ENCODE results near the gene CTRB1. TPM values are rescaled to one million over a fixed set of nuclear protein-coding genes. Genes with fewer than 3 reads are reported as not detected.

Gene CTRB1
- total and polyA plus RNA-seq, 2 of the 13 experiments (the other 11 are each of a cell fraction or from before 2014, with no cell fraction given) = not detected

DNA sequence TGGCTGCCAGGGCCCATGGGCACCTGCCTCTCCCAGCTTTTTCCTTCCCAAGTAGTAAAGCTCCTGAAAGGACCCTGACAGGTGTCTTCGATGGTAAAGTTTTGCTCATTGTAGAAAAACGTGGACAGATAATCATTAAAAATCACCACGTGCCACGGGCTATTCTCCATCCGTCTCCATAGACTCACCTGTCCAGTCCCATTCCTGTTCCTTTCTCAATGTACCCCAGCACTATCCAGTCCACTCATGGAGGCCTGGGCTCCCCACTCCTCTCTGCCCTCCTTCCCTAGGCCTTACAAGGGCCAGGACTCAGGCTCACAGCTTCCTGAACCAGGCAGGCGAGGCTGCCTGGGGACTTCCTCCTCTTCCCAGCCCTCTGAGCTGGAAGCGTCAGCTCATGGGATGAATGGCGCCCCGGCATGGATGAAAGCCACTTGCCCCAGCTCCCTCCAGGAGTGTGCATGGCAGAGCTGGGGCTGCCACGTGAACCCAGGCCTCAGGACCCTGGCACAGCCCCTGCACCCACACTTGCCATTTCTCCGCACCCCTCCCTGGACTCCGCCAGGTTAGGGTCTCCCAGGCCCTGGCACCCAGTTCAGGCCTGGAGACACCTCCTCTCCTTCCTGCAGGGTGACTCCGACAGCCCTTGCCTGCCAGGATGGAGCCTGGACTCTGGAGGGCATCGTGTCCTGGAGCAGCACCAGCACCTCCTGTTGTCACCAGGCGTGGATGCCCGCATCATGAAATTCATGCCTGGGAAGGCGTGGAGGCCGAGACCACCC, 8.8 kb downstream of the CTRB1 start (continued):
- TF ChIP-seq, protein P1, sequence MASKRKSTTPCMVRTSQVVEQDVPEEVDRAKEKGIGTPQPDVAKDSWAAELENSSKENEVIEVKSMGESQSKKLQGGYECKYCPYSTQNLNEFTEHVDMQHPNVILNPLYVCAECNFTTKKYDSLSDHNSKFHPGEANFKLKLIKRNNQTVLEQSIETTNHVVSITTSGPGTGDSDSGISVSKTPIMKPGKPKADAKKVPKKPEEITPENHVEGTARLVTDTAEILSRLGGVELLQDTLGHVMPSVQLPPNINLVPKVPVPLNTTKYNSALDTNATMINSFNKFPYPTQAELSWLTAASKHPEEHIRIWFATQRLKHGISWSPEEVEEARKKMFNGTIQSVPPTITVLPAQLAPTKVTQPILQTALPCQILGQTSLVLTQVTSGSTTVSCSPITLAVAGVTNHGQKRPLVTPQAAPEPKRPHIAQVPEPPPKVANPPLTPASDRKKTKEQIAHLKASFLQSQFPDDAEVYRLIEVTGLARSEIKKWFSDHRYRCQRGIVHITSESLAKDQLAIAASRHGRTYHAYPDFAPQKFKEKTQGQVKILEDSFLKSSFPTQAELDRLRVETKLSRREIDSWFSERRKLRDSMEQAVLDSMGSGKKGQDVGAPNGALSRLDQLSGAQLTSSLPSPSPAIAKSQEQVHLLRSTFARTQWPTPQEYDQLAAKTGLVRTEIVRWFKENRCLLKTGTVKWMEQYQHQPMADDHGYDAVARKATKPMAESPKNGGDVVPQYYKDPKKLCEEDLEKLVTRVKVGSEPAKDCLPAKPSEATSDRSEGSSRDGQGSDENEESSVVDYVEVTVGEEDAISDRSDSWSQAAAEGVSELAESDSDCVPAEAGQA (IDR thresholded peaks at IDR 0.05; ENCODE audit: low read depth) = no peak
- TF ChIP-seq, protein P1 (CRISPR knock-in tag; IDR thresholded peaks at IDR 0.05; ENCODE audit: borderline replicate concordance) = no peak
- TF ChIP-seq TBX2 (CRISPR knock-in tag; IDR thresholded peaks at IDR 0.05; ENCODE audit: borderline replicate concordance) (0 out of 2 replicates have a peak, but pooled peaks have one; percentile 12), FIP1L1 (IDR thresholded peaks at IDR 0.05; ENCODE audit: borderline replicate concordance, insufficient read depth, low read depth, low read length) (no peak), ZNF766 (CRISPR knock-in tag; IDR thresholded peaks at IDR 0.05; ENCODE audit: borderline replicate concordance) (no peak), THYN1 (CRISPR knock-in tag; IDR thresholded peaks at IDR 0.05; ENCODE audit: borderline replicate concordance, low read depth) (no peak), ZC3H13 (CRISPR knock-in tag; IDR thresholded peaks at IDR 0.05) (peak; percentile 98), ZNF841 (CRISPR knock-in tag; IDR thresholded peaks at IDR 0.05; ENCODE audit: borderline replicate concordance) (no peak), NKX3-1 (CRISPR knock-in tag; IDR thresholded peaks at IDR 0.05) (no peak), ZFP1 (CRISPR knock-in tag; IDR thresholded peaks at IDR 0.05) (no peak), ZNF33B (CRISPR knock-in tag; IDR thresholded peaks at IDR 0.05) (no peak), SAFB2 (CRISPR knock-in tag; IDR thresholded peaks at IDR 0.05; ENCODE audit: borderline replicate concordance, low read depth) (peak; percentile 68), PRMT3 (CRISPR knock-in tag; IDR thresholded peaks at IDR 0.05; ENCODE audit: borderline replicate concordance, low read depth) (no peak), NCOR1 (IDR thresholded peaks at IDR 0.05; ENCODE audit: borderline replicate concordance, low read length) (no peak)
- TF ChIP-seq, protein P2, sequence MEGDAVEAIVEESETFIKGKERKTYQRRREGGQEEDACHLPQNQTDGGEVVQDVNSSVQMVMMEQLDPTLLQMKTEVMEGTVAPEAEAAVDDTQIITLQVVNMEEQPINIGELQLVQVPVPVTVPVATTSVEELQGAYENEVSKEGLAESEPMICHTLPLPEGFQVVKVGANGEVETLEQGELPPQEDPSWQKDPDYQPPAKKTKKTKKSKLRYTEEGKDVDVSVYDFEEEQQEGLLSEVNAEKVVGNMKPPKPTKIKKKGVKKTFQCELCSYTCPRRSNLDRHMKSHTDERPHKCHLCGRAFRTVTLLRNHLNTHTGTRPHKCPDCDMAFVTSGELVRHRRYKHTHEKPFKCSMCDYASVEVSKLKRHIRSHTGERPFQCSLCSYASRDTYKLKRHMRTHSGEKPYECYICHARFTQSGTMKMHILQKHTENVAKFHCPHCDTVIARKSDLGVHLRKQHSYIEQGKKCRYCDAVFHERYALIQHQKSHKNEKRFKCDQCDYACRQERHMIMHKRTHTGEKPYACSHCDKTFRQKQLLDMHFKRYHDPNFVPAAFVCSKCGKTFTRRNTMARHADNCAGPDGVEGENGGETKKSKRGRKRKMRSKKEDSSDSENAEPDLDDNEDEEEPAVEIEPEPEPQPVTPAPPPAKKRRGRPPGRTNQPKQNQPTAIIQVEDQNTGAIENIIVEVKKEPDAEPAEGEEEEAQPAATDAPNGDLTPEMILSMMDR (CRISPR knock-in tag; IDR thresholded peaks at IDR 0.05) = 0 out of 2 replicates have a peak, but pooled peaks have one; percentile 3
- TF ChIP-seq, protein P3, sequence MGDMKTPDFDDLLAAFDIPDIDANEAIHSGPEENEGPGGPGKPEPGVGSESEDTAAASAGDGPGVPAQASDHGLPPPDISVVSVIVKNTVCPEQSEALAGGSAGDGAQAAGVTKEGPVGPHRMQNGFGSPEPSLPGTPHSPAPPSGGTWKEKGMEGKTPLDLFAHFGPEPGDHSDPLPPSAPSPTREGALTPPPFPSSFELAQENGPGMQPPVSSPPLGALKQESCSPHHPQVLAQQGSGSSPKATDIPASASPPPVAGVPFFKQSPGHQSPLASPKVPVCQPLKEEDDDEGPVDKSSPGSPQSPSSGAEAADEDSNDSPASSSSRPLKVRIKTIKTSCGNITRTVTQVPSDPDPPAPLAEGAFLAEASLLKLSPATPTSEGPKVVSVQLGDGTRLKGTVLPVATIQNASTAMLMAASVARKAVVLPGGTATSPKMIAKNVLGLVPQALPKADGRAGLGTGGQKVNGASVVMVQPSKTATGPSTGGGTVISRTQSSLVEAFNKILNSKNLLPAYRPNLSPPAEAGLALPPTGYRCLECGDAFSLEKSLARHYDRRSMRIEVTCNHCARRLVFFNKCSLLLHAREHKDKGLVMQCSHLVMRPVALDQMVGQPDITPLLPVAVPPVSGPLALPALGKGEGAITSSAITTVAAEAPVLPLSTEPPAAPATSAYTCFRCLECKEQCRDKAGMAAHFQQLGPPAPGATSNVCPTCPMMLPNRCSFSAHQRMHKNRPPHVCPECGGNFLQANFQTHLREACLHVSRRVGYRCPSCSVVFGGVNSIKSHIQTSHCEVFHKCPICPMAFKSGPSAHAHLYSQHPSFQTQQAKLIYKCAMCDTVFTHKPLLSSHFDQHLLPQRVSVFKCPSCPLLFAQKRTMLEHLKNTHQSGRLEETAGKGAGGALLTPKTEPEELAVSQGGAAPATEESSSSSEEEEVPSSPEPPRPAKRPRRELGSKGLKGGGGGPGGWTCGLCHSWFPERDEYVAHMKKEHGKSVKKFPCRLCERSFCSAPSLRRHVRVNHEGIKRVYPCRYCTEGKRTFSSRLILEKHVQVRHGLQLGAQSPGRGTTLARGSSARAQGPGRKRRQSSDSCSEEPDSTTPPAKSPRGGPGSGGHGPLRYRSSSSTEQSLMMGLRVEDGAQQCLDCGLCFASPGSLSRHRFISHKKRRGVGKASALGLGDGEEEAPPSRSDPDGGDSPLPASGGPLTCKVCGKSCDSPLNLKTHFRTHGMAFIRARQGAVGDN (CRISPR knock-in tag; IDR thresholded peaks at IDR 0.05) = peak; percentile 7; the same call in 1 of the 2 replicates
